Central memory CD8-positive, alpha-beta T cell (primary cell): Measurements from ENCODE around the gene CTNNA3.

Source experiments
- ATAC-seq: fragments of 150-1000 bp; cut with Tn5 transposase; replicated peaks from 2 replicates; pipeline ENCODE4 v1.10.0; 2022; ENCODE audit warnings: mild to moderate bottlenecking, moderate FRiP score, moderate number of reproducible peaks; ENCODE audit not compliant: poor library complexity, severe bottlenecking; ENCODE audit errors: extremely low read depth
- DNase-seq, 2 donors: peaks; one replicate each; pipeline ENCODE4 v3.0.0; 2021; ENCODE audit warnings: low spot score in 2 of 2
- H3K27ac Mint-ChIP-seq: one replicate; pipeline ENCODE4 v1.8.0; 2022; ENCODE audit warnings: low read depth, mild to moderate bottlenecking, moderate library complexity, mixed read lengths
- H3K27me3 Mint-ChIP-seq: one replicate; pipeline ENCODE4 v1.8.0; 2022; ENCODE audit warnings: mixed read lengths
- H3K36me3 Mint-ChIP-seq: one replicate; pipeline ENCODE4 v1.8.0; 2022; ENCODE audit warnings: mild to moderate bottlenecking, moderate library complexity, mixed read lengths; ENCODE audit not compliant: insufficient read depth
- H3K4me1 Mint-ChIP-seq: one replicate; pipeline ENCODE4 v1.8.0; 2022; ENCODE audit warnings: mixed read lengths
- H3K4me3 Mint-ChIP-seq: one replicate; pipeline ENCODE4 v1.8.0; 2022; ENCODE audit warnings: mild to moderate bottlenecking, moderate library complexity, mixed read lengths
- H3K9me3 Mint-ChIP-seq: one replicate; pipeline ENCODE4 v1.8.0; 2022; ENCODE audit warnings: mixed read lengths

Gene CTNNA3

DNA sequence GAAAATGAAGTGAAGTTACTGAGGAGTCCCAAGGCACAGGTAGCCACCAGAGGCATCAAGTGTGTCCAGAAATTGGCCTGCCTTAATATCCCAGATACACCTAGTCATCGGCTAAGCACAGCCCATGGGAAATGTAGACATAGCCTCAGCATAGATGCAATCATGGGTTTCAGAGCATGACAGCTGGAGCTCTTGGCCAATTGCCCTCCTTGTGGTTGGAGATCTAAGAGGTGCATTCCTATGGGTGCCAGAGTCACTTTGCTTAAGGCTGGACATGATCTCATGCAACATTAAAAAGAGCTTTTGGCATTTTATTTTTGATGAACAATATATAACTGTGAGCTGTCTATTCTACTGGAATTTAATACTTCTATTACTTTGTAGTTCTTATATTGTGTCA lies 1528.2 kb downstream of the CTNNA3 start:
- Mint-ChIP-seq H3K27ac (no peak overlapping the region), H3K4me1 (no peaks in the 10 kb centered on the region), H3K9me3 (no peaks in the 10 kb centered on the region), H3K27me3 (no peaks in the 10 kb centered on the region), H3K36me3 (no peaks in the 10 kb centered on the region), H3K4me3 (no peak overlapping the region)
- DNase-seq (no peak), ATAC-seq (no peak)

DNA sequence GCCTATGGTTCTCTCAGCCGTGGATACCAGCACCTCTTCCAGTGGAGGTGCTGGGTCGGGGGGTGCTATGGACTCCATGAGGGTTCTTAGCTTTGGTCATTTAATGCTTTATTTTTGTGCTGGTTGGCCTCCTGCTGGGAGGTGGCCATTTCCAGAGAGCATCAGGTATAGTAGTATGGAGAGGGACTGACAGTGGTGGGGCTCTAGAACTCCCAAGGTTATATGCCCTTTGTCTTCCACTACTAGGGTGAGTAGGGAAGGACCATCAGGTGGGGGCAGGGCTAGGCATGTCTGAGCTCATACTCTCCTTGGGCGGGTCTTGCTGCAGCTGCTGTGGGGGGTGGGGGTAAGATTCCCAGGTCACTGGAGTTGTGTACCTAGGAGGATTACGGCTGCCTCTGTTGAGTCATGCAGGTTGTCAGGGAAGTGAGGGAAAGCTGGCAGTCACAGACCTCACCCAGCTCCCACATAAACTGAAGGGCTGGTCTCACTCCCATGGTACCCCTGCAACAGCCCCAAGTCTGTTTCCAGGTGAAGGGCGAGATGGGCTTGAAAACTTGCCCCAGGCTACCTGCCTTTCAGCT lies 1533.3 kb downstream of the CTNNA3 start:
- Mint-ChIP-seq H3K4me1 (no peaks in the 10 kb centered on the region), H3K36me3 (no peaks in the 10 kb centered on the region)
- no peak for ATAC-seq

DNA sequence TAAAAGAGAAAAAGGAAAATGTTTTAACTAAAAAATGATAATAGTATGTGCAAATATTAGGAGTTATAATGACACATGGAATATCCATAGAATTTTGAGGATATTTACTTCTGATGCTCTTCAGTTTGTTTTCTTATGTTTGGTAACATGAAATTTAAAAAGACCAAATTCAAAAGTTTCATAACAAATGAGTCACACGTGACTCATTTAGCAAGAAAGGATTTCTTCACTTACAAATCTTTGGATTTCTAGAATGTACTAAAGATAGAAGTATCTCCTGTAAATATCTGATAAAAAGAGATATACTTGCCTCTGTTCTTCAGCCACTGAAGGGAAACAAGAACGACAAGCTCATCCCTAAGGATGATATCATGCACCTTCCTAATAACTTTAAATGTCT lies 1544.6 kb downstream of the CTNNA3 start:
- H3K4me3 Mint-ChIP-seq, result no peak overlapping the region
- no peak for ATAC-seq
- no peak overlapping the region for H3K27ac Mint-ChIP-seq
- H3K36me3 Mint-ChIP-seq, result no peaks in the 10 kb centered on the region
- H3K27me3 Mint-ChIP-seq, result no peaks in the 10 kb centered on the region
- H3K4me1 Mint-ChIP-seq, result no peaks in the 10 kb centered on the region
- peaks cover 5% of the 10 kb centered on the region for H3K9me3 Mint-ChIP-seq
- no peak for DNase-seq

More for the DNA sequence above, 1533.3 kb downstream of the CTNNA3 start:
- Mint-ChIP-seq H3K27me3 (no peaks in the 10 kb centered on the region), H3K4me3 (no peak overlapping the region), H3K27ac (no peak overlapping the region), H3K9me3 (peaks cover 15% of the 10 kb centered on the region)
- DNase-seq, result no peak

DNA sequence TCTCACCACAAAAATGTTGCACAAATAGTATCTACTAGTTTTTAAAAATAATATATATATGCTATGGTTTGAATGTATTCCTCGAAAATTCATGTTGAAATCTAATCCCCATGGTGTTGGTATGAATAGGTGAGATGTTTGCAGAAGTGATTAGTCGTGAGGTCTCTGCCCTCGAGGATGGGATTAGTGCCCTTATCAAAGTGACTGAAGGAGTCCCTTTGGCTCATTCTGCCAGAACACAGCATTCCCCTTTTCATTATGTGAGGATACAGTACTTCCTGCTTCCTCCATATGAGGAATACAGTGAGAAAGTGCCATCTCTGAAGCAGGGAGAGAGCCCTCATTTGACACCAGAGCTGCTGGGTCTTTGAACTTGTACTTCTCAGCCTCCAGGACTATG lies 1547.7 kb downstream of the CTNNA3 start:
- Mint-ChIP-seq H3K27ac (no peak overlapping the region), H3K36me3 (no peaks in the 10 kb centered on the region), H3K4me3 (no peak overlapping the region), H3K4me1 (no peaks in the 10 kb centered on the region), H3K9me3 (no peaks in the 10 kb centered on the region), H3K27me3 (no peaks in the 10 kb centered on the region)
- no peak for ATAC-seq
- no peak for DNase-seq

DNA sequence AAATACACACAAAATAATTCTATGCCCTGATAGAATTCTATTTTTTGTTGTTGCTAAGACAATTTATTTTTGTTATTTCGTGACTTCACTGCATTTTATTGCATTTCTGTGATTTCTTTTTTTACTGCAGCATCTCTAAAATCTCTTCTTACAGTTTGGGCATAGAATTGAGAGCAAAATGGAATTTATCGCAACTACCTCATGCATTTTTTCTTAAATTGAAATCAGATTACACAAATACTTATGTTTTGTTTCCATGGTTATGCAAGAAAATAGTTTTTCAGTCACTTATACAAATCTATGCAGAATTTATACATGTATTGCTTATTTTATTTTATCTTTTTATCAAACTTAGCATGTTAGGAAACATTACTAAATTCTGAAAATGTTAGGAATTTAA lies 1552.0 kb downstream of the CTNNA3 start:
- H3K27me3 Mint-ChIP-seq, result no peaks in the 10 kb centered on the region

DNA sequence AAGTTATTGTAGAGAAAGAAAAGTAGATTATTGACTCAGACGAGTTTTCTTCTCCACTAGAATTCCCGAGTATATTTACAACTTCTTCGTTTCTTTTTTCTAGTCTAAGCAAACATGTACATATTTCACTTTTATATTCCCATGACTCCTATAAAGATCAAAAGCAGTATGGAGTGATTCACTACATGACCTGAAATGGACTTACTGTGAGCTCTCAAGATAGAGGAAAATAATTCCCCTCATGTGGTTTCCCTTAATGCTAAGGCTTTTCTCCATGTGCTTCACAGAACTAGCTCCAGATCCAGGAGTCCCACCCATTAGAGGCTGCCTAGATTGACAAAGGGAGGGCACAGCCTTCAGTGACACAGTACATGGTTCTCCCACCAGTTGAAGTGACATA lies 1593.2 kb downstream of the CTNNA3 start:
- H3K4me3 Mint-ChIP-seq, result no peak overlapping the region
- no peaks in the 10 kb centered on the region for H3K27me3 Mint-ChIP-seq
- H3K4me1 Mint-ChIP-seq, result no peaks in the 10 kb centered on the region
- ATAC-seq (no peak), DNase-seq (no peak)
- H3K36me3 Mint-ChIP-seq, result no peaks in the 10 kb centered on the region
- H3K27ac Mint-ChIP-seq, result no peak overlapping the region
- peaks cover 6% of the 10 kb centered on the region for H3K9me3 Mint-ChIP-seq

More for the DNA sequence above, 1552.0 kb downstream of the CTNNA3 start:
- Mint-ChIP-seq H3K4me3 (no peak overlapping the region), H3K27ac (no peak overlapping the region), H3K4me1 (no peaks in the 10 kb centered on the region), H3K36me3 (no peaks in the 10 kb centered on the region), H3K9me3 (no peaks in the 10 kb centered on the region)
- ATAC-seq (no peak), DNase-seq (no peak)

DNA sequence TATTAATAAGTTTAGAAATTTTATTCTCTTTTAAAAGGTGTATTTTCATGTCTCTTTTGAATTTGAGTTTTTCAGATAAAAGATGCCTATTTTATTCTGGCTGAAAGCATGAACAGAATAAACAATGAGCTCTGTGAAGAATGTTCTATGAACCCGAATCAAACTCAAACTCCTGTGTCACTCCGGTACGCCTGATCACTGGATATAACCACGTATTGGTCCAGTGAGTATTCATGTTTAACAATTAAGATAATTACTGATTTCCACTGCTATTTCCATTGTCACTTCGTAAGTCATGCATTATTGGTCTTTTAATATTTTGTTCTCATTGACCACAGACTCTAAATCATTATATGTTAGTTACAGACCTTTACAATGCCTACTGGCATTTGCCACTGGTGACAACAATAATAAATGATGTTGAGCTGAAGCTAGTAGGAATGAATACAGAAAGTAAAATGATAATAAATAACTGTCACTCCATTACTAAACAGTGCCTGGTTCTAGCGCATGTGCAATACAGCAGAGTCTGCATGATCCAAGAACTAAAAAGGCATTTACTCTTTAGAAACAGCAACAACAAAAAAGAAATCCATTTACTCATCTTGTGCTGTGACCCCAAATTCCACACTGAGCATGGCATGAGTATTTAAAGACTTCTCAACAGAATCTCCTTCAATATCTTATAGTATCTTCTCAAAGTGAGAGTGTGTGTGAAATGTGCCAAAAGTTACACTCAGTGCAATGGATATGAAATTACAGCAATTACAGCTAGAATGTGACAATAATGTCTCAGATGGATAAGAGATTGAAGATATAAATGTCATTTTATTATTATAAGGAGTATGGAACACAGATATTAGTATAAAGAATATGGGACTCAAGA lies 1597.2 kb downstream of the CTNNA3 start:
- no peak for ATAC-seq
- Mint-ChIP-seq H3K36me3 (no peaks in the 10 kb centered on the region), H3K27ac (no peak overlapping the region), H3K9me3 (peaks cover 14% of the 10 kb centered on the region), H3K4me1 (no peaks in the 10 kb centered on the region), H3K4me3 (no peak overlapping the region), H3K27me3 (no peaks in the 10 kb centered on the region)
- DNase-seq, result no peak

DNA sequence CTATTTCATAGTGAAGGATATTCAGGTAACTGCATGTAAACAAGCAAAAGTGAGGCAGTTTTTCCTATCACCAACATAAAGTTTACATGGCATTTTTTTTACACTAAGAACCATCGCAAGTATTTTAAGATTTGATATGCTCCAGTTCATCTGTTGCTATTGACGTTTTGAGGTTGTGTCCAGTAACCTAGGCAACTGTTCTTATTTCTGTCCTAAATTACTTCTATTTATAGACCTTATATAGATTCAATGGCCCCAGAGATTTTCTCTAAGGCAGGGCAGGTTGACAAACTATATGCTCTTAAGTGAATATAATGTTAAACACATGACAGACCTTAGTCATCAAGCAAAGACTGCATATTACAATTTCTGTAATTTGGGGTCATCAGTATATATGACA lies 1600.4 kb downstream of the CTNNA3 start:
- H3K36me3 Mint-ChIP-seq, result no peaks in the 10 kb centered on the region
- no peak overlapping the region for H3K4me3 Mint-ChIP-seq
- no peaks in the 10 kb centered on the region for H3K4me1 Mint-ChIP-seq
- H3K9me3 Mint-ChIP-seq, result peaks cover 30% of the 10 kb centered on the region
- no peak for DNase-seq
- H3K27me3 Mint-ChIP-seq, result no peaks in the 10 kb centered on the region
- H3K27ac Mint-ChIP-seq, result no peak overlapping the region
- ATAC-seq, result no peak

DNA sequence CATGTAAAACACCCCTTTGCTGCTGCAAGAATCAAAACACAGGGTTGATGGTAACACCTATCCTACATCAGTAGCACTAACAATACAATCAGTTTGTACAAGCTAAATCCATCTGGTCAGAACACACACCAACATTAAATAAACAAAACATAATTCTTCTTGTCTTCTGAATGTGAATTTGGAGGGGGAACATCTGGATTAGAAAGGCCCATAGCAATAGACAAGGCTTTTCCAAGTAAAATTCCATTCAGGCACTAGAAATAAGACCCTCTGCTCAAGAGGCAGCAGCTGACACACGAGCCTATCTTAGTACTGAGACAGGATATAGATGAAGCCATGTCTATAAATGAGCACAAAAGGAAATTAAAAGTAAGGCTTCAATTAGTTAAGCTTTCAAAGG lies 1610.1 kb downstream of the CTNNA3 start:
- no peak for DNase-seq
- Mint-ChIP-seq H3K4me1 (no peaks in the 10 kb centered on the region), H3K9me3 (peaks cover 24% of the 10 kb centered on the region), H3K27ac (no peak overlapping the region), H3K27me3 (no peaks in the 10 kb centered on the region), H3K4me3 (no peak overlapping the region), H3K36me3 (no peaks in the 10 kb centered on the region)
- no peak for ATAC-seq

DNA sequence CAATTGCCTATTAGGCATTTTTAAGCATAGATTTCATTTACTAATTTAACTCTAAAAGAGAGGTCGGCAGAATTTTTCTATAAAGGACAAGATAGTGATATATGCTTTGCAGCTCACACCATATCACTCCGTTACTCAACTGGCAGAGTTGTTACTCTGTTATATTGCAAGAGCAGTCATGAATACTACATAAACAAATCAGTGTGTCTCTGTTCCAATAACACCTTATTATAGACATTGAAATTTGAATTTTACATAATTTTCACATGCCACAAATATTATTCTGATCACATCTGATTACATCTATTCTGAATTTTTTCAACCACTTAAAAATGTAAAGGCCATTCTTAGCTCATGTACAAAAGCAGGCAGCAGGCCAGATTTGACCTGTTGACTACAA lies 1624.1 kb downstream of the CTNNA3 start:
- ATAC-seq, result no peak
- H3K4me1 Mint-ChIP-seq, result no peaks in the 10 kb centered on the region
- peaks cover 24% of the 10 kb centered on the region for H3K9me3 Mint-ChIP-seq

DNA sequence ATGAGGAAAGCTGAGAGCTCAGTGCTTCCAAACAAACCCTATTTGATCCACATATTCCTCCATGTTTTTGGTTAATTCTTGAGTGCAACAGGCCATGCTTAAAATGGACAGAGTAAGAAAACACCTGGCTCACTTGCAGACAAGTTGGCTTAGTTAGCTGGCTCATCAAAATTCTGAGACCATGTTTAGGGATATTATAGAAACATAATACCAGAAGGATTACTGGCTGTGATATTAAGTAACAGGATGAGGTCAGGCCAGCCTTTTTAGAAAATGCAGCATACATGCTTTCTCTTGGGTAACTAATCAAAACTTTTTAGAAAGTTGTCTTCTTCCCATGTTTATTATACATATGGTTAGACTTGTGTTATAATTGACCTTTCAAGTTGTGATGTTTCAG lies 1637.4 kb downstream of the CTNNA3 start:
- Mint-ChIP-seq H3K9me3 (peaks cover 15% of the 10 kb centered on the region), H3K4me1 (no peaks in the 10 kb centered on the region), H3K36me3 (no peaks in the 10 kb centered on the region), H3K27me3 (no peaks in the 10 kb centered on the region), H3K27ac (no peak overlapping the region), H3K4me3 (no peak overlapping the region)
- DNase-seq (no peak), ATAC-seq (no peak)

More for the DNA sequence above, 1624.1 kb downstream of the CTNNA3 start:
- Mint-ChIP-seq H3K4me3 (no peak overlapping the region), H3K36me3 (no peaks in the 10 kb centered on the region), H3K27me3 (no peaks in the 10 kb centered on the region), H3K27ac (no peak overlapping the region)
- no peak for DNase-seq

DNA sequence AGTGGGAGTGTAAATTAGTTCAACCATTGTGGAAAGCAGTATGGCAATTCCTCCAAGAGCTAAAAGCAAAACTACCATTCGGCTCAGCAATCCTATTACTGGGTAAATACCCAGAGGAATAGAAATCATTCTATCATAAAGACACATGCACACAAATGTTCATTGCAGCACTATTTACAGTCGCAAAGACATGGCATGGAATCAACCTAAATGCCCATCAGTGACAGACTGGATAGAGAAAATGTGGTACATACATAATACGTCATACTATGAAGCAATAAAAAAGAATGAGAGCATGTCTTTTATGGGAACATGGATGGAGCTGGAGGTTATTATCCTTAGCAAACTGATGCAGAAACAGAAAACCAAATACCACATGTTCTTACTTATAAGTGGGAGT lies 1646.7 kb downstream of the CTNNA3 start:
- Mint-ChIP-seq H3K9me3 (peaks cover 6% of the 10 kb centered on the region), H3K27me3 (no peaks in the 10 kb centered on the region), H3K4me1 (no peaks in the 10 kb centered on the region), H3K27ac (no peak overlapping the region), H3K4me3 (no peak overlapping the region), H3K36me3 (no peaks in the 10 kb centered on the region)
- ATAC-seq (no peak), DNase-seq (no peak)

DNA sequence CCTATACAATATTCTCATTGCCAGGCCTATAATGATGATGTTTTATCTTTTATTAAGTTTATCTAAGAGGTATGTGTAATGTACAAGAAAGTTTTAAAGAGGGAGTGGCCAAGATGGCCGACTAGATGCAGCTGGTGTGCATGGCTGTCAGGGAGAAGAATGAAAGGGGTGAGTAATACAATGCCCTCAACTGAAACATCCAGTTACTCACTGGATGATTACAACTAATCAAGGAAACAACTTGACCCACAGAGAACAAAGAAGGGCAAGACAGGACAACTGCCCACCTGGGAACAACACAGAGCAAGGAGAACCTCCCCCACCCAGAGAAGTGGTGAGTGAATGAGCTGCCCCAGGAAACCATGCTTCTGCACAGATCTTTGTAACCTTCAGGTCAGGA lies 1650.1 kb downstream of the CTNNA3 start:
- Mint-ChIP-seq H3K36me3 (no peaks in the 10 kb centered on the region), H3K4me3 (no peak overlapping the region), H3K9me3 (peaks cover 15% of the 10 kb centered on the region), H3K4me1 (no peaks in the 10 kb centered on the region), H3K27ac (no peak overlapping the region), H3K27me3 (no peaks in the 10 kb centered on the region)
- ATAC-seq (no peak), DNase-seq (no peak)
